Hematopoietic multipotent progenitor cell treated with erythropoietin and hydrocortisone succinate and interleukin-3 and kit ligand, for 4 days (in vitro differentiated cells): ENCODE results near the gene PSMD14.

Source experiments
- DNase-seq: peaks from one replicate; pipeline ENCODE4 v3.0.0-alpha.2; 2015

Gene PSMD14

GRCh38 chr2:161386228-161386824 lies 78.1 kb downstream of the PSMD14 start:
- no peak for DNase-seq

DNA sequence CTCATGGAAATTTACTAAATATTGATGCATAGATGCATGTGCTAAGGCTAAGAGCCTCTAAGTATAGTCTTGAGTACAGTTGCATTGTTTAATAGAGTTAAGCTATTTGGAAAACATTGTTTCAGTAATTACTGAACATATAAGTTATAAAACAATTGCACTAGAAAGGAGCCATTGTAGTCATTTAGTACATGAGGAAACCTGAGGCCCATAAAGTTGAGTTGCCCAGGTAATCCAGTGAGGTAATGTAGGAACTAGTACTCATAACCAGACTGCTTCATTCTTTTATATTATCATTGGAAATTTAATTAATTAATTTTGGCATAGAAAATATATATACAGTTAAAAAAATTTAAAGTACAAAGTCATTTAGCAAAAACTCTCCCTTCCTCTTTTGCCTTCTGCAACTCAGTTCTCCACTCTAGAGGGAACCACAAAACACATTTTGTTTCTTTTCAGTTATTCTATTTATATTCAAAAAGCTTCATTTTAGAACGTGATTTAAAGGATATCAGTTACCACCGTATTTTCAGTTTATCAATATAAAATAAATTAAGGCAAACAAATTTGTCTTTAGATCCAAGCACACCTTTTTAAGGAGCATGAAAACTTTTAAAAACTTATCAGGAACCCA lies 80.0 kb downstream of the PSMD14 start:
- peak; percentile 11 for DNase-seq

DNA sequence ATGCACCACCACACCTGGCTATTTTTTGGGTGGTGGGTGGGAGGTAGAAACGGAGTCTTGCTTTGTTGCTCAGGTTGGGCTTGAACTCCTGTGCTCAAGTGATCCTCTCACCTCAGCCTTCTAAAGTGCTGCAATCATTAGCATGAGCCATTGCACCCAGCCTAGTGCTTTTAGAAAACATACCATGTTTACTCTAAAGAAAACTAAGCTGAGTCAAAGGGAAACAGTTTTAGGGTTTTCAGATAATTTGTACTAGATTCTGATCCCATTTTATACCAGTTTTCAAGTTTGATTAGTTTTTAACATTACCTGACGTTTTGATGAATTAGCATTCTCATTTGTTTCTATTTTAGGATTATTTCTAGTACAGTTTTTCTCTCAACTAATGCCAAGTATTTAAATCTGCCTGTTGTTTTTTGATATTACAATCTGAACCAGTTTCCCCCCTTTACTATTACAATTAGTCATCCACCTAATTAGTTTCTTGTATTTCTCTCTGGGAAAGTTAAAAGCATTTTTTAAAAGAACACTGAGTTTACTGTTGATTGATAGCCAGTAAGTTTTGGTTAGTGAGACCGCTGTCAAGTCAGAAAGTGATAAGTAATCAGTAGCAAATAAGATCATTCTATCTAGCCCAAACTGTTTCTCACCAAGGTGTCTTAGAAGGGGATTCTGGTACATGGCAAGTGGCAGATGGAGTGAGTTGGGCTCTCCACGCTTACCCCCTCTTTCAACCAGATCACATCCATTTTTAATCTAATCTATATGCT lies 83.7 kb downstream of the PSMD14 start:
- no peak for DNase-seq

- DNase-seq, result no peak
Observed at GRCh38 chr2:161400076-161400475, 91.9 kb downstream of the PSMD14 start.

DNA sequence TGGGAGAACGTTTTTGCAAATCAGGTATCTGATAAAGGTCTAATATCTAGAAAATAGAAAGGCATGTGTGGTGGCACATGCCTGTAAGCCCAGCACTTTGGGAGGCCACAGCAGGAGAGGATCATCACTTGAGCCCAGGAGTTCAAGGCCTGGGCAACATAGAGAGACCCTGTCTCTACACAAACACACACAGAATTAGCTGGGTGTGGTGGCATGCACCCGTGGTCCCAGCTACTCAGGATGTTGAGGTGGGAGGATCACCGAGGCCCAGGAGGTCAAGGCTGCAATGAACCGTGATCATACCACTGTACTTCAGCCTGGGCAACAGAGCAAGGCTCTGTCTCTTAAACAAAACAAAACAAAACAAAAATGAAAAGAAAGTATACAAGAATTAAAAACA lies 94.1 kb downstream of the PSMD14 start:
- no peak for DNase-seq

- DNase-seq, result no peak
Observed at GRCh38 chr2:161406316-161406715, 98.1 kb downstream of the PSMD14 start.

DNA sequence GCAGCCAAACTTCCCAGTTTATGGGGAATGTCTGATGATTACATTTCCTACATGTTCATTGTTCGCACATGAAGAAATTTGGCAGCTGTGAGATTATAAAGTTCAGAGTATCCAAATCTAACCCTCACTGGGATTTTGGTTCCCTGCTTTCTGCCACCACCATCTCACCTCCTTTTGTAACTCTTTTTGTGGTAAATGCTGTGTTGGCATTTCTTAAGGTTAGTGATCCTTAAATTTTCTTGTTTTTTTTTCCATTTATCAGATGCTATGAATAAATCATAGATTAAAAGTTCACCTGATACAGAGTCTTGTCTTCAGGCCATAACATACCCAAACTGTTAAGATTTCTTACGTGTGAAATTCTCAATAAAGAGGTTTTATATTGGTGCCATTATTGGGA lies 99.4 kb downstream of the PSMD14 start:
- no peak for DNase-seq

- no peak for DNase-seq
Observed at GRCh38 chr2:161409308-161409907, 101.2 kb downstream of the PSMD14 start.

- DNase-seq, result no peak
Observed at GRCh38 chr2:161412346-161412745, 104.1 kb downstream of the PSMD14 start.

GRCh38 chr2:161414042-161415033 lies 106.1 kb downstream of the PSMD14 start:
- peak; percentile 60 for DNase-seq

GRCh38 chr2:161415034-161415986 lies 107.1 kb downstream of the PSMD14 start:
- DNase-seq, result no peak

DNA sequence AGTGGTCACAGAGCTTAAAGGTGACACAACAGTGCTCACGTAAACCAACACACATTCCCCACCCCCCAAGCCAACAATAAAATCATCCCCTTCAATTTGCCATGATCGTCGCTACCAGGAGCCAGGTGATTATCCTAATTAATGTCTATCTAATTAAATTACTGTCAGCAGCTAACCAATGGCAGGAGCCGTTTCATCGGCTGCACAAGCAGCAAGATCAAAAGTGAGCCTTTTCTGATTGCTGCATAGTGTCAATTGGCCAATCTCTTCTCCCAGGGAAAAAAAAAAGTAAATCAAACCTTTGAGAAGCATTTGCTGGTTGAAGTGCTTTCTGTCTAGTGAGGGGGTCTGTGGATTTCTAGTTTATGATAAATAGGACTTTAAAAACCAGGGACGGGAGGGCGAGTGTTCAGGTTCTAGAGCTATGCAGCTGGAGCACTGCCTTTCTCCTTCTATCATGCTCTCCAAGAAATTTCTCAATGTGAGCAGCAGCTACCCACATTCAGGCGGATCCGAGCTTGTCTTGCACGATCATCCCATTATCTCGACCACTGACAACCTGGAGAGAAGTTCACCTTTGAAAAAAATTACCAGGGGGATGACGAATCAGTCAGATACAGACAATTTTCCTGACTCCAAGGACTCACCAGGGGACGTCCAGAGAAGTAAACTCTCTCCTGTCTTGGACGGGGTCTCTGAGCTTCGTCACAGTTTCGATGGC lies 107.9 kb downstream of the PSMD14 start, which contains the start of gene TBR1:
TSS of gene TBR1 (plus strand) at position 311 of the 721 bp plus-strand sequence. CDS start at position 425, 114 bp downstream.
- no peak for DNase-seq

- no peak for DNase-seq
Observed at GRCh38 chr2:161416708-161417437, 108.6 kb downstream of the PSMD14 start.

- DNase-seq, result no peak
Observed at GRCh38 chr2:161417438-161418274, 109.4 kb downstream of the PSMD14 start.

DNA sequence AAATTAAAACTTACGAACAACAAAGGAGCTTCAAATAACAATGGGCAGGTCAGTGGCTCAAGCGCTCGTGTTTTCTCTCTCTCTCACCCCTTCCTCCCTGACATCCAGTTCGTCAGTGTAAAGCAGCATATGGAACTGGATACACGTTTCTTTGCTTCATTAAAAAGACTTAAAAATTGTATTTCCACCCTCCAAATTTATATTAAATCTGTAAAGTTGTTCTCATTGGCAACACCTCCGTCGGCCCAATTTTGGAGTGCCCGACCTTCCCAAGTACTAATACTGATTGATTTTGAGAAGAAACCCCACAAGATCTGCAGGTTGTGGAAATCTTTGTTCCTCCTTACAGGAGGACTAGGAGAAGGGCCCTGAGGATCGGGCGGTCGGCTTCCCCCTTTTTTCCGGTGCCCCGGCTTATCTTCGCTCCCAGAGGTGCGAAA lies 110.1 kb downstream of the PSMD14 start:
- no peak for DNase-seq

DNA sequence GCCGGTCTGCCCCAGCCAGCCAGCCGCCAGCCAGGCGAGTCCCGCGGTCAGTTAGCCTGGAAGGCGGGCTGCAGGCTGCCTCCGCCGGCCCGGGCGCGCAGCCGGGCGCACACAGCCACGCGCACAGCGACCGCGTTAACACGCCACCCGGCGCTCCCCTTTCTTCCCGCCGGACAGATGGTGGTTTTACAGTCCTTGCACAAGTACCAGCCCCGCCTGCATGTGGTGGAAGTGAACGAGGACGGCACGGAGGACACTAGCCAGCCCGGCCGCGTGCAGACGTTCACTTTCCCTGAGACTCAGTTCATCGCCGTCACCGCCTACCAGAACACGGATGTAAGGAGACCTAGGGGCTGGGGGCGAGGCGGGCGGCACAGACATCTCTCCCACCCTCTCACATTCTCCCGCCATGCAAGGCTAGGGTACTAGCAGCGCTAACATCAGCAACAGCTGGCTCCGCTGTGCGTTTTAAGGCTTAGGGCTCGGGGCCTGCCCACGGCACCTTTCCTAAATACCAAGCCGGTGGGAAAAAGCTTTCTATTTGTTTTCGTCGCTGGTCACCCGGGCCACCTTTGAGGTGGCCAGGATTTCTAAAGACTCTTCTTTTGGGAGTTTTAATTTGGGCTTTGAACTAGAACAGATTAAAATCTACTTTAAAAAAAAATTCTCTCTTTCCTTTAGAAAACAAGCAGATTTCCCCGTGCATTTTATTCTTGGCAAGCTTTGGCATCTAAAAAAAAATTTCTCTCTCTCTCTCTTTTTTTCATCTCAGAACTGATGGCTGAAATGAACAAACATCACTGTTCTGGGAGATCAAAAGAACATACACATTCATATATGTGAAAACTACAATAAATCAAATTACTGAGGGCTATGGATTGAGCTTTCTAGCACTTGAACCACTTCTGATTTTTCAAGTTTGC lies 110.8 kb downstream of the PSMD14 start:
- peak; percentile 55 for DNase-seq

DNA sequence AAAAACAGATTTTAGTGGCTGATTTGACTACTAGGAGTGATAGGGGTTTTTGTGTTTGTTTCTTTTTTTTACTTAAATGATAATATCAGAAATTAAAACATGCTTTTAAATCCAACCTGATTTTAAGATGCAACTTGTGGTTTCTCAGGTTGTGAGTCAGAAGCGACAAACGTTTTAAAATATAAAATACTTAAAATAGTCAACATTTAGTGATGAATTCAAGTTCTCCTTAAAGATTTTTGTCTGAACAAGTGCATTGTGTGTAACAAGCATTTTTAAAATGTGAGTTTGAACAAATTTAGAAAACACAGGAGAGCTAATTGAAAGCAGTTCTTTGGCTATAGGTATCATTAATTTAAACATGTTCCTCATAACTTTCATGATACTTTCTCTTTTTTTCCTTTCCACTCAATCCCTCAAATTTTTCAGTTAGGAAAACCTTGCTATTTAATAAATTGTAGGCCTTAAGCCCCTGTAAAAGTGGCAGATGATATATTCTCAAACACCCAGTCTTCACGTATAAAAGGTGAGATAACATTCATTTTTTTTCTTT lies 111.5 kb downstream of the PSMD14 start:
- no peak for DNase-seq
